Right forelimb (tissue), 1 donor: Measurements from ENCODE around the gene COA4.
"Not testable (repeated sequence)": the region's sequence is repeated elsewhere in the genome, so short reads cannot be mapped to it uniquely, and the experiment has no call there.

Source experiments
- DNase-seq: peaks from one replicate; pipeline ENCODE4 v3.0.0-alpha.2; 2018

COA4 gene

GRCh38 chr11:73876424-73877310, at the start of gene COA4, which contains the start of gene PAAF1:
Gene COA4 (minus strand): TSS chr11:73876846. CDS start chr11:73873378, 3,468 bp downstream.
Gene PAAF1 (plus strand): TSS chr11:73876999. CDS start chr11:73877022, 23 bp downstream.
- peak; percentile 96 for DNase-seq

GRCh38 chr11:73921180-73921579, 44.5 kb upstream of the COA4 start:
- DNase-seq, result no peak

GRCh38 chr11:73916435-73916834, 39.8 kb upstream of the COA4 start:
- DNase-seq, result no peak

GRCh38 chr11:73914284-73914683, 37.6 kb upstream of the COA4 start:
- DNase-seq, result no peak

- DNase-seq, result no peak
Measured at GRCh38 chr11:73913472-73913871, 36.8 kb upstream of the COA4 start.

GRCh38 chr11:73912026-73912425, 35.4 kb upstream of the COA4 start:
- DNase-seq, result no peak

- no peak for DNase-seq
Measured at GRCh38 chr11:73907191-73907590, 30.5 kb upstream of the COA4 start.

GRCh38 chr11:73902303-73902702, 25.7 kb upstream of the COA4 start:
- DNase-seq, result no peak

GRCh38 chr11:73894725-73895335, 18.2 kb upstream of the COA4 start:
- DNase-seq, result no peak

GRCh38 chr11:73893041-73893440, 16.4 kb upstream of the COA4 start:
- DNase-seq, result no peak

GRCh38 chr11:73889536-73889935, 12.9 kb upstream of the COA4 start:
- no peak for DNase-seq

- DNase-seq, result no peak
Measured at GRCh38 chr11:73889019-73889418, 12.4 kb upstream of the COA4 start.

GRCh38 chr11:73888244-73888643, 11.6 kb upstream of the COA4 start:
- DNase-seq, result no peak

GRCh38 chr11:73883856-73884255, 7.2 kb upstream of the COA4 start:
- DNase-seq, result no peak

- not testable (repeated sequence) for DNase-seq
Measured at GRCh38 chr11:73880449-73880848, 3.8 kb upstream of the COA4 start.

- DNase-seq, result no peak
Measured at GRCh38 chr11:73878771-73879170, 2.1 kb upstream of the COA4 start.

- no peak for DNase-seq
Measured at GRCh38 chr11:73875840-73876239, 806 bp downstream of the COA4 start.

- DNase-seq, result no peak
Measured at GRCh38 chr11:73875380-73875779, 1.3 kb downstream of the COA4 start.

- DNase-seq, result peak; percentile 49
Measured at GRCh38 chr11:73872749-73873357, 3.8 kb downstream of the COA4 start.

GRCh38 chr11:73870261-73870660, 6.4 kb downstream of the COA4 start:
- DNase-seq, result no peak

GRCh38 chr11:73869332-73869949, 7.2 kb downstream of the COA4 start:
- DNase-seq, result no peak

GRCh38 chr11:73866586-73866996, 10.1 kb downstream of the COA4 start:
- no peak for DNase-seq

GRCh38 chr11:73866095-73866579, 10.5 kb downstream of the COA4 start:
- DNase-seq, result no peak
